Natural killer cell (primary cell): Measurements from ENCODE around the gene RETNLB. TPM values are rescaled to one million over a fixed set of nuclear protein-coding genes. Genes with fewer than 3 reads are reported as not detected.

Source experiments
- ATAC-seq, 3 donors: fragments of 150-1000 bp in 2 of 3; fragments of 200-7000 bp in 1 of 3; cut with Tn5 transposase; 1 replicate in 1 of 3; 2 replicates in 2 of 3; pipeline ENCODE4 v1.10.0; 2021; ENCODE audit warnings: mild to moderate bottlenecking in 2 of 3, moderate library complexity in 2 of 3
- DNase-seq, 2 donors: peaks; one replicate each; pipeline versions ENCODE4 v3.0.0 to v3.0.0-alpha.2; 2013 to 2021; ENCODE audit warnings: mixed read lengths in 1 of 2
- H3K27ac ChIP-seq: one replicate; pipeline ENCODE4 v1.5.1; 2013; ENCODE audit warnings: mild to moderate bottlenecking, low read length
- H3K27me3 ChIP-seq: one replicate; pipeline ENCODE4 v1.6.1; 2013; ENCODE audit warnings: low read length; ENCODE audit not compliant: control insufficient read depth, insufficient read depth
- H3K36me3 ChIP-seq: one replicate; pipeline ENCODE4 v1.6.1; 2013; ENCODE audit warnings: low read length; ENCODE audit not compliant: control insufficient read depth, insufficient read depth
- H3K4me1 ChIP-seq: one replicate; pipeline ENCODE4 v1.6.1; 2013; ENCODE audit warnings: low read length; ENCODE audit not compliant: control insufficient read depth, insufficient read depth
- H3K4me3 ChIP-seq: one replicate; pipeline ENCODE4 v1.5.1; 2013; ENCODE audit warnings: low read length
- H3K9me3 ChIP-seq: one replicate; pipeline ENCODE4 v1.6.1; 2013; ENCODE audit warnings: low read length; ENCODE audit not compliant: control insufficient read depth, insufficient read depth
- H3K27ac Mint-ChIP-seq, 2 donors: one replicate each; pipeline ENCODE4 v1.8.0; 2022; ENCODE audit warnings: mild to moderate bottlenecking in 2 of 2, mixed read lengths in 2 of 2, moderate library complexity in 1 of 2
- H3K27me3 Mint-ChIP-seq, 2 donors: one replicate each; pipeline ENCODE4 v1.8.0; 2022; ENCODE audit warnings: low read depth in 2 of 2, mixed read lengths in 2 of 2
- H3K36me3 Mint-ChIP-seq: one replicate; pipeline ENCODE4 v1.8.0; 2022; ENCODE audit warnings: mixed read lengths
- H3K4me1 Mint-ChIP-seq, 2 donors: one replicate each; pipeline ENCODE4 v1.8.0; 2022; ENCODE audit warnings: mixed read lengths in 2 of 2
- H3K4me3 Mint-ChIP-seq: one replicate; pipeline ENCODE4 v1.8.0; 2022; ENCODE audit warnings: mild to moderate bottlenecking, moderate library complexity, mixed read lengths
- H3K9me3 Mint-ChIP-seq, 2 donors: one replicate each; pipeline ENCODE4 v1.8.0; 2022; ENCODE audit warnings: mixed read lengths in 2 of 2
- WGBS: methylation state at CpG from one replicate; pipeline ENCODE4 v1.1.7; 2013; ENCODE audit warnings: missing lambda C conversion rate; ENCODE audit not compliant: insufficient coverage; 5-methylcytosine and 5-hydroxymethylcytosine counted together
- intact Hi-C: fragments of 100-400 bp; cut with micrococcal nuclease; formaldehyde crosslinking; loops from one replicate; pipeline ENCODE4 v1.14.2; 2022
- total RNA-seq, 4 donors: library from RNA; stranded (reverse); fragments of 120-200 nt in 1 of 4; gene quantifications; one replicate each; pipeline versions ENCODE4 v1.2.3 to v1.2.4, GENCODE V29; 2013 to 2022
- TF ChIP-seq, protein P1 (sequence below): fragments of 200-600 bp; IDR thresholded peaks from one replicate; pipeline ENCODE4 v1.8.0; 2022; ENCODE audit warnings: antibody characterized with exemption

Gene RETNLB
- total RNA-seq, 3 donors from 2014 or later (not counting 1 experiment from before 2014, with no cell fraction given), result not detected

DNA sequence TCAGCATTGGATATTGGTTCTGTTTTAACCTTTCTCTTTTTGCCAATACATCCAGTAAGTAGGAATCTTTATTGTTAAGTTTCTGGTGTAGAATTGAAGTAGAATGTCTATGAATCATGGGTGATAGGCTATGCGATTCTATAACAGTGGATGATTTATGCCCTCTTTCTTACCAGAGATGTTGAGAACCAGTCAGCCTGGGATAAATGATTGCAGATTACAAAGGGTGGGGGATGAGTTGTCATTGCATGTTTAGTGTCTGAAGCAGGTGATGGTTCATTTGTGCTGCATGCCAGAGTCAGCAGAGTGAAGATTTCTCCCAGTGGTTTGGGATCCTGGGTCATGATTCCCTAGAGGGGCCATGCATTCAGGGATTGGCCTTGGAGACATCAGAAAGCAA, 14.3 kb downstream of the RETNLB start:
- Histone ChIP-seq H3K27me3 (no peaks in the 10 kb centered on the region), H3K9me3 (no peaks in the 10 kb centered on the region), H3K36me3 (no peaks in the 10 kb centered on the region), H3K4me1 (no peaks in the 10 kb centered on the region), H3K27ac (no peak overlapping the region), H3K4me3 (no peak overlapping the region)
- H3K4me3 Mint-ChIP-seq, result no peak overlapping the region
- WGBS, result 63% methylated on average over 1 of the region's 1 CpG
- DNase-seq, result no peak
- intact Hi-C loops, result no loop called here
- no peaks in the 10 kb centered on the region for H3K27me3 Mint-ChIP-seq
- no peaks in the 10 kb centered on the region for H3K36me3 Mint-ChIP-seq
- H3K4me1 Mint-ChIP-seq, result no peaks in the 10 kb centered on the region
- peaks cover 0 to 2% of the 10 kb centered on the region in 2 donors for H3K9me3 Mint-ChIP-seq
- no peak overlapping the region for H3K27ac Mint-ChIP-seq
- TF ChIP-seq, protein P1, sequence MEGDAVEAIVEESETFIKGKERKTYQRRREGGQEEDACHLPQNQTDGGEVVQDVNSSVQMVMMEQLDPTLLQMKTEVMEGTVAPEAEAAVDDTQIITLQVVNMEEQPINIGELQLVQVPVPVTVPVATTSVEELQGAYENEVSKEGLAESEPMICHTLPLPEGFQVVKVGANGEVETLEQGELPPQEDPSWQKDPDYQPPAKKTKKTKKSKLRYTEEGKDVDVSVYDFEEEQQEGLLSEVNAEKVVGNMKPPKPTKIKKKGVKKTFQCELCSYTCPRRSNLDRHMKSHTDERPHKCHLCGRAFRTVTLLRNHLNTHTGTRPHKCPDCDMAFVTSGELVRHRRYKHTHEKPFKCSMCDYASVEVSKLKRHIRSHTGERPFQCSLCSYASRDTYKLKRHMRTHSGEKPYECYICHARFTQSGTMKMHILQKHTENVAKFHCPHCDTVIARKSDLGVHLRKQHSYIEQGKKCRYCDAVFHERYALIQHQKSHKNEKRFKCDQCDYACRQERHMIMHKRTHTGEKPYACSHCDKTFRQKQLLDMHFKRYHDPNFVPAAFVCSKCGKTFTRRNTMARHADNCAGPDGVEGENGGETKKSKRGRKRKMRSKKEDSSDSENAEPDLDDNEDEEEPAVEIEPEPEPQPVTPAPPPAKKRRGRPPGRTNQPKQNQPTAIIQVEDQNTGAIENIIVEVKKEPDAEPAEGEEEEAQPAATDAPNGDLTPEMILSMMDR, result no peak
- ATAC-seq, result no peak

DNA sequence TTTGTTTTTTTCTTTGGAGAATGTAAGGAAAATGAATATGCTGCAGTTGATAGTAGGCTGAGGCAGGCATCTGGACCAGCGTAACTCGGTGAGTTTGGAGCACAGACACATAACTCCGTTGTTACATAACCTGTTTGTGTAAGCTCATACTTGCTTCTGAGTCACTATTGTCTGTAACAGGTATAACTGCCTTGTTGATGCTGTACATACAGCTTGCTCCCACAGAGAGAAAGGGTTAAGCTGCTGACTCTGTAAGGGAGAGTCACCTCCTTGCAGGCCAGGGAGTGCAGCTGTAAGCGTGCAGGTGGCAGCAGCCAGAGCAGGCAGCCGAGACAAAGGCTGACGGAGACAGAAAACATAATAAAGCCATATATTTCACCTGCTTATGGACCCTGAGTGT, 20.4 kb downstream of the RETNLB start:
- no peak overlapping the region for H3K4me3 Mint-ChIP-seq
- intact Hi-C loops, result no loop called here
- Histone ChIP-seq H3K4me3 (no peak overlapping the region), H3K27me3 (no peaks in the 10 kb centered on the region), H3K36me3 (no peaks in the 10 kb centered on the region), H3K4me1 (no peaks in the 10 kb centered on the region), H3K27ac (no peak overlapping the region), H3K9me3 (no peaks in the 10 kb centered on the region)
- no peak for DNase-seq
- TF ChIP-seq, protein P1, result no peak
- H3K27ac Mint-ChIP-seq, result no peak overlapping the region
- H3K4me1 Mint-ChIP-seq, result no peaks in the 10 kb centered on the region
- H3K36me3 Mint-ChIP-seq, result no peaks in the 10 kb centered on the region
- WGBS, result 90% methylated on average over 5 of the region's 6 CpGs
- H3K27me3 Mint-ChIP-seq, result peaks cover 10 to 24% of the 10 kb centered on the region in 2 donors
- no peaks in the 10 kb centered on the region for H3K9me3 Mint-ChIP-seq
- no peak for ATAC-seq

DNA sequence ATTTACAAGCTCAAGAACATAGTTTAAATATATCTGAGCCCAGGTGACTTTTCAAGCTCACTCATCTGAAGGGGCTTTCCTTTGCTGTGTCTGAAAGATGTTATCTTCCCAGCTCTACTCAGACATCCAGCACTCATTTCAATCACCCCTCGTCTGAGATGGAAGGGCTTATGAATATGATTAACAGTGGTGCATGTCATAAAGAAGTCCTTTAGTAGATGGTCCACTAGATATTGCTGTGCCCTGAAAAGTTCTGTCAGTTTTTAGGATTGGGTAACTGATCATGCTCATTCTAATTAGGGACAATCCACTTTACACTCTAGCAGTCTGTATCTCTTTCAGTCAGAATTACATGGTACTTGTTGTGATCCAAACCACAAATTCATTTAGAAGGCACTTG, 28.3 kb downstream of the RETNLB start:
- Histone ChIP-seq H3K9me3 (no peaks in the 10 kb centered on the region), H3K27me3 (no peaks in the 10 kb centered on the region), H3K36me3 (no peaks in the 10 kb centered on the region), H3K27ac (no peak overlapping the region), H3K4me1 (no peaks in the 10 kb centered on the region), H3K4me3 (no peak overlapping the region)
- no CpG with 5 or more reads among the region's 1 CpG for WGBS
- Mint-ChIP-seq H3K4me3 (no peak overlapping the region), H3K9me3 (peaks cover 0 to 2% of the 10 kb centered on the region in 2 donors), H3K36me3 (no peaks in the 10 kb centered on the region), H3K27me3 (peaks cover 7 to 12% of the 10 kb centered on the region in 2 donors), H3K4me1 (peaks cover 5% of the 10 kb centered on the region in 2 donors), H3K27ac (no peak overlapping the region)
- no peak for DNase-seq
- intact Hi-C loops, result no loop called here
- TF ChIP-seq, protein P1, result no peak
- ATAC-seq, result no peak

DNA sequence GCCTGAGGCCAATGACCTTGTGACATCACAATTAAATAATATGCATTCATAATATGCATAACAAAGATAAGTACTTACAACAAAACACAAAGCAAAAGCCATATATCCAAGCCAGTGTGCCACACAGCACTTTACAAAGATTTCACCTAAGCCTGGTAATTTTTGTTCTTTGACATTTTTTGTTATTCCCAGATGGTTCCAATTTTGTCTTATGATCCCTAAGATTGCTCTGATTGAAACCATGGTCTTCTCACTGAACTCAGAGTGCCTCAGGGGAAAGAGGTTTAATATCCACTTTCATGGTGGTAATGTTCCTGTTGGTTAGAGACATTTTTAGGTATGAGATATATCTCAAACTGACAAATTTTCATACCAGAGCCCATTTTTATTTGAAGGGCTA, 29.1 kb downstream of the RETNLB start:
- Histone ChIP-seq H3K27me3 (no peaks in the 10 kb centered on the region), H3K27ac (no peak overlapping the region), H3K4me1 (peaks cover 3% of the 10 kb centered on the region), H3K36me3 (no peaks in the 10 kb centered on the region), H3K9me3 (peaks cover 3% of the 10 kb centered on the region), H3K4me3 (no peak overlapping the region)
- peaks cover 7 to 10% of the 10 kb centered on the region in 2 donors for H3K27me3 Mint-ChIP-seq
- ATAC-seq (no peak), DNase-seq (no peak)
- no peak overlapping the region for H3K27ac Mint-ChIP-seq
- peaks cover 12 to 13% of the 10 kb centered on the region in 2 donors for H3K4me1 Mint-ChIP-seq
- peaks cover 0 to 3% of the 10 kb centered on the region in 2 donors for H3K9me3 Mint-ChIP-seq
- no peak overlapping the region for H3K4me3 Mint-ChIP-seq
- no peaks in the 10 kb centered on the region for H3K36me3 Mint-ChIP-seq
- TF ChIP-seq, protein P1, result no peak
- intact Hi-C loops, result no loop called here
